ENCODE measurements around the gene TTLL7. TPM values are rescaled to one million over a fixed set of nuclear protein-coding genes. Genes with fewer than 3 reads are reported as not detected.

Gene TTLL7
- total and polyA plus RNA-seq, 9 of the 15 experiments (the other 6 are each of a cell fraction or from before 2014, with no cell fraction given): 0.63 to 2.6 (median 1.7) TPM

- TF ChIP-seq ZNF609 (CRISPR knock-in tag; IDR thresholded peaks at IDR 0.05; ENCODE audit: borderline replicate concordance) (no peak), NCOR1 (IDR thresholded peaks at IDR 0.05) (no peak), PRMT5 (CRISPR knock-in tag; IDR thresholded peaks at IDR 0.05) (no peak), RAD21 (CRISPR knock-in tag; conservative IDR thresholded peaks at IDR 0.05 in 1 of 2, IDR thresholded peaks at IDR 0.05 in 1 of 2) (peak; percentile 20 to 62; a peak in 3 of 4 replicates), ZBTB2 (IDR thresholded peaks at IDR 0.05) (no peak), FOXJ3 (CRISPR knock-in tag; IDR thresholded peaks at IDR 0.05) (no peak), MAFF (IDR thresholded peaks at IDR 0.05; ENCODE audit: low read length) (0 out of 2 replicates have a peak, but pooled peaks have one; percentile 12), ZNF174 (CRISPR knock-in tag; IDR thresholded peaks at IDR 0.05) (no peak)
Measured at GRCh38 chr1:83905315-83905907, 93.5 kb downstream of the TTLL7 start (continued).
